ENCODE data around the gene MYO15A.

- TF ChIP-seq GATA2 (IDR thresholded peaks at IDR 0.05; ENCODE audit: low read depth, low read length) = no peak
- no peak for TF ChIP-seq GATA3 (IDR thresholded peaks at IDR 0.05; ENCODE audit: low read depth, low read length)
These were observed 29.7 kb downstream of the MYO15A start for GRCh38 chr17:18138065-18138749.

All from SH-SY5Y (cell line).